DND-41 (cell line): ENCODE measurements around the gene SEC14L2.

Source experiments
- EZH2 ChIP-seq: IDR thresholded peaks from 3 replicates; pipeline ENCODE4 v1.6.1; 2012; ENCODE audit warnings: borderline replicate concordance, low read depth, mild to moderate bottlenecking, moderate library complexity, low read length, inconsistent platforms; ENCODE audit not compliant: severe bottlenecking
- TF ChIP-seq, protein P1 (sequence below): IDR thresholded peaks from 2 replicates; pipeline ENCODE4 v1.5.1; 2012; ENCODE audit warnings: borderline replicate concordance, low read length, moderate library complexity, mild to moderate bottlenecking; ENCODE audit not compliant: poor library complexity, severe bottlenecking; ENCODE audit errors: extremely low read depth

DNA sequence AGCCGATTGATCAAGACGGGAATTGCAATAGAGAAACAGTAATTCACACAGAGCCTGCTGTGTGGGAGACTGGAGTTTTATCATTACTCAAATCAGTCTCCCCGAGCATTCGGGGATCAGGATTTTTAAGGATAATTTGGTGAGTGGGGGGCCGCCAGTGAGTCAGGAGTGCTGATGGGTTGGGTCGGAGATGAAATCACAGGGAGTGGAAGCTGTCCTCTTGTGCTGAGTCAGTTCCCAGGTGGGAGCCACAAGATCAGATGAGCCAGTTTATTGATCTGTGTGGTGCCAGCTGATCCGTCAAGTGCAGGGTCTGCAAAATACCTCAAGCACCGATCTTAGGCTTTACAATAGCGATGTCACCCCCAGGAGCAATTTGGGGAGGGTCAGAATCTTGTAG lies 44.3 kb downstream of the SEC14L2 start:
- TF ChIP-seq, protein P1, sequence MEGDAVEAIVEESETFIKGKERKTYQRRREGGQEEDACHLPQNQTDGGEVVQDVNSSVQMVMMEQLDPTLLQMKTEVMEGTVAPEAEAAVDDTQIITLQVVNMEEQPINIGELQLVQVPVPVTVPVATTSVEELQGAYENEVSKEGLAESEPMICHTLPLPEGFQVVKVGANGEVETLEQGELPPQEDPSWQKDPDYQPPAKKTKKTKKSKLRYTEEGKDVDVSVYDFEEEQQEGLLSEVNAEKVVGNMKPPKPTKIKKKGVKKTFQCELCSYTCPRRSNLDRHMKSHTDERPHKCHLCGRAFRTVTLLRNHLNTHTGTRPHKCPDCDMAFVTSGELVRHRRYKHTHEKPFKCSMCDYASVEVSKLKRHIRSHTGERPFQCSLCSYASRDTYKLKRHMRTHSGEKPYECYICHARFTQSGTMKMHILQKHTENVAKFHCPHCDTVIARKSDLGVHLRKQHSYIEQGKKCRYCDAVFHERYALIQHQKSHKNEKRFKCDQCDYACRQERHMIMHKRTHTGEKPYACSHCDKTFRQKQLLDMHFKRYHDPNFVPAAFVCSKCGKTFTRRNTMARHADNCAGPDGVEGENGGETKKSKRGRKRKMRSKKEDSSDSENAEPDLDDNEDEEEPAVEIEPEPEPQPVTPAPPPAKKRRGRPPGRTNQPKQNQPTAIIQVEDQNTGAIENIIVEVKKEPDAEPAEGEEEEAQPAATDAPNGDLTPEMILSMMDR = no peak
- no peak for TF ChIP-seq EZH2
